GM10266 (cell line): ENCODE measurements around the gene ISOC1.
A peak's percentile ranks its signal among the peaks of the same experiment; 100 is the strongest.

Experiments used
- DNase-seq: peaks from one replicate; pipeline ENCODE4 v3.0.0; 2012; ENCODE audit errors: extremely low spot score
- CTCF ChIP-seq: IDR thresholded peaks from 2 replicates; pipeline ENCODE4 v1.5.1; 2012; ENCODE audit warnings: mild to moderate bottlenecking, low read depth; ENCODE audit not compliant: control insufficient read depth, insufficient read depth; ENCODE audit errors: missing control alignments

Gene ISOC1

DNA sequence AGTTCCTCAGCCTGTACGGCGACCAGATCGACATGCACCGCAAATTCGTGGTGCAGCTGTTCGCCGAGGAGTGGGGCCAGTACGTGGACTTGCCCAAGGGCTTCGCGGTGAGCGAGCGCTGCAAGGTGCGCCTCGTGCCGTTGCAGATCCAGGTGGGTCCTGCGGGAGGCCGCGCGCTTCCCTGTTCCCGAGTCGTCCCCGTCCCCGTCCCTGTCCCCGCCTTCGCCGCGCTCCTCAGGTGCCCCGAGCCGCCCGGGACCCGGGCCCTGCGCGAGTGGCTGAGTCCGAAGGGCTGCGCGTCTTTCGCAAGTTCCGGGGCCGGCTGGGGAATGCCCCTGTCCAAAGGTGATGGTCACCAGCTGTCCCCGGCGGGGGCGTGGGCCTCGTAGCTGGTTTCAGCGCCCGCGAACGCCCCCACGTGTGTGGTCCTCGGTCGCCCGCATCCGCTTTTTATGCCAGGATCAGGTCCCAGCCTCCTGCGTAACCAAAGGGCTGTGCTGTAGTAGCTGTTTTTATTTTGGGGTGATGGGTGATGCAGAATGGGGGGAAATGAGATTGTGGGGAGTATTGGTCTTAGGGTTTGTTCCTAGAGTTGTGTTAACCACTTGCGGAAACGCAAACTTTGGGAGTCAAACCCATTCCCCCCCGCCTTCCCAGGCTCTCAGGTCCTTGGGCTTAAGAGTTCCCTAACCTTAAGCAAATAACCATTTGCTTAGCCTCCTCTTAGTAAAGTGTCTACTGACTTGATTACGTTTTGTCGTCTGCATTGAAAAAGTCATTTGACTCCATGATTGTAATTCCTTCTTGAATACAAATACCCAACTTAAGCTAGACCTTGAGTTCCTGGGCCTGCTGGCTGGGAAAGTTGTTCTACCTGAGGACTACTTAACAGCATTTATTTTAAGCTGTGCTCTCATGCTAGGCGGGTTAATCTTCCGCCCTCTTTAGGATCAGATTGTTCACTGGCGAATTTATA, 663 bp downstream of the ISOC1 start:
- no peak for TF ChIP-seq CTCF
- peak; percentile 67 for DNase-seq

DNA sequence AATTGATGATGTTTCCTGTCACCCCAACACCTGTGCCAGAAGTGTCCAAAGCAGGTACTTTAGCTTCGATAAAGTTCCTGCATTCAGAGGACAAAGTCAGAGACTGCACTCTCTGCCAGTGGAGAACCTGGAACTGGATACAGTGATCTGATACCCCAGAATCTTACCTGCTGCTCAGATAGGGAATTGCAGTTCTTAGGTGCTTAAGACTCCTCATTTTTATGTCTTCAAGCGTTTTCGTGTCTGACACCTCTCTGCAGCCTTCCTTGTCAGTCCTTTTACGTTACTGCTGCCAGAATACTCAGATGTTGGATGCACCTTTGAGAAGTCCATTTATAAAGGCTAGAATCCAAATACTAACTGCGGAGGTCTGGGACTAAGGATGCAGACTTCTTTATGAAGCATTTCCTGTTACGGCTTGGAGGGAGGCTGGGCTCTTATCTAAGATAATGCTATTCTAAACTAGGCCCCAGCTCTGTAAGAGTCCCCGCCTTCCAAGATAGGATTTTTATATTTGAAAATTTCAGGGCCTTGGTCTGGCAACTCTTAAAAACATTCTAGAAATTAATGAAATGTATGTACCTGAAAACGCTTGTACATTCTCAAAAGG, 1.9 kb downstream of the ISOC1 start:
- no peak for DNase-seq
- TF ChIP-seq CTCF, result no peak

GRCh38 chr5:129097498-129098296, 3.1 kb downstream of the ISOC1 start:
- TF ChIP-seq CTCF, result no peak
- no peak for DNase-seq

- TF ChIP-seq CTCF, result no peak
- DNase-seq, result no peak
These were observed 4.1 kb downstream of the ISOC1 start for GRCh38 chr5:129098488-129099183.

DNA sequence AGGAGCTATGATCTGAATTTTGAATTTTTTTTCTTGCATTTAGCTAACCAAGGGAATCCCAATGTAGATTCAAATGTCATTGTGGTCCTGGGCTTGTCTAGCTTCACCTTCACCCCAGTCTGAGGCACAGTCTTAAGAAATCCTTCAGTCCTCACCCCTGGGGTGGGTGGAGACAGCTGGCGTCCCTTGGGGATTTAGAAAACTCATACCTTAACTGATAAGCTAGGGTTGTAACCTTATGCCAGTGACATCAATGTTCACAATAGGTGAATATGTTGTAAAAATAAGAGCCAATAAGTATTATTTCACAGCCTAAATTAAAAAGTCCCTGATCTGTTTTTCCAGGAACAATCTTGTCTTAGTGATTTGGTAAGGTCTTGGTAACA, 4.6 kb downstream of the ISOC1 start:
- no peak for TF ChIP-seq CTCF
- no peak for DNase-seq

- no peak for TF ChIP-seq CTCF
- DNase-seq, result no peak
These were observed 7.2 kb downstream of the ISOC1 start for GRCh38 chr5:129101794-129102193.
